ENCODE results near the gene CACNA1H. TPM values are rescaled to one million over a fixed set of nuclear protein-coding genes. Genes with fewer than 3 reads are reported as not detected.

Gene CACNA1H
- total RNA-seq, 1 experiment from 2014 or later, result 31.1 TPM

DNA sequence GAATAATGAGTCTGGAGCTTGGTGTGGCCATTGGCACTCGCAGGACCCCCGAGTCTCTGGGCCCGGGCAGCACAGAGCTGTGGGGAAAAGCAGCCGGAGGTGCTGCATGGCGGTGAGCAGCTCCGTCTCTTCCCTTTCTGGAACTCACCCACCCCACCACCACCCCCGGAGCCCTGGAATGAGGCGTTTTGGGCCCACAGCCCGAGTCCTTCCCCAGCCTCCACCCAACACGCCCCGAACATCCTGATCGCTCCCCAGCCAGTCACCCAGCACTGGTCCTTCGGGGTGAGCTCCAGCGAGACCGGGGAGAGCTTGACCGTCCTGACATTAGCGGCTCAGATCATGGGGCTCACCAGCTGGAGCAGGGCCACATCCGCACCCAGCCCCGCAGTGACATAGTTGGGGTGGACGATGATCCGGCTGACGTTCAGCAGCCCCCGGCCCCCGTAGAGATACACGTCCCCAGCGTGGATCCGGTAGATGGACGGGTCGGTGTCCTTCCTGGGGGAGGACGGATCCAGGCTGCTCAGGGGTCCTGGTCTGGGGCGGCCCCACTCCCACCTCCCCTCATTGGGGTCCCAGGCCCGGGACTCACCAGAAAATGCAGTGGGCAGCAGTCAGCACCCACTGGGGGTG, 109.4 kb downstream of the CACNA1H start:
- Histone ChIP-seq H3K4me1 (ENCODE audit: control insufficient read depth, insufficient read depth, low read length) (no peaks in the 10 kb centered on the region; the same call in 1 of the 2 replicates), H3K27ac (ENCODE audit: low read length) (no peak overlapping the region), H3K9me3 (ENCODE audit: control insufficient read depth, insufficient read depth, low read depth, low read length) (no peaks in the 10 kb centered on the region), H3K27me3 (ENCODE audit: control insufficient read depth, insufficient read depth, low read length) (no peaks in the 10 kb centered on the region), H3K36me3 (ENCODE audit: control insufficient read depth, insufficient read depth, low read length) (no peaks in the 10 kb centered on the region), H3K4me3 (ENCODE audit: low read depth in 2 of 2, low read length in 2 of 2) (no peak overlapping the region)
- BruUV-seq (replicated peaks), result no TSS peak
- DNase-seq (ENCODE audit: low read depth, low spot score), result no peak
- ChIA-PET CTCF (no interaction called here), POLR2A (no interaction called here)
- no peak for TF ChIP-seq SIN3A (IDR thresholded peaks at IDR 0.05; ENCODE audit: borderline replicate concordance, insufficient read depth, low read depth, low read length)
- TF ChIP-seq, protein P1, sequence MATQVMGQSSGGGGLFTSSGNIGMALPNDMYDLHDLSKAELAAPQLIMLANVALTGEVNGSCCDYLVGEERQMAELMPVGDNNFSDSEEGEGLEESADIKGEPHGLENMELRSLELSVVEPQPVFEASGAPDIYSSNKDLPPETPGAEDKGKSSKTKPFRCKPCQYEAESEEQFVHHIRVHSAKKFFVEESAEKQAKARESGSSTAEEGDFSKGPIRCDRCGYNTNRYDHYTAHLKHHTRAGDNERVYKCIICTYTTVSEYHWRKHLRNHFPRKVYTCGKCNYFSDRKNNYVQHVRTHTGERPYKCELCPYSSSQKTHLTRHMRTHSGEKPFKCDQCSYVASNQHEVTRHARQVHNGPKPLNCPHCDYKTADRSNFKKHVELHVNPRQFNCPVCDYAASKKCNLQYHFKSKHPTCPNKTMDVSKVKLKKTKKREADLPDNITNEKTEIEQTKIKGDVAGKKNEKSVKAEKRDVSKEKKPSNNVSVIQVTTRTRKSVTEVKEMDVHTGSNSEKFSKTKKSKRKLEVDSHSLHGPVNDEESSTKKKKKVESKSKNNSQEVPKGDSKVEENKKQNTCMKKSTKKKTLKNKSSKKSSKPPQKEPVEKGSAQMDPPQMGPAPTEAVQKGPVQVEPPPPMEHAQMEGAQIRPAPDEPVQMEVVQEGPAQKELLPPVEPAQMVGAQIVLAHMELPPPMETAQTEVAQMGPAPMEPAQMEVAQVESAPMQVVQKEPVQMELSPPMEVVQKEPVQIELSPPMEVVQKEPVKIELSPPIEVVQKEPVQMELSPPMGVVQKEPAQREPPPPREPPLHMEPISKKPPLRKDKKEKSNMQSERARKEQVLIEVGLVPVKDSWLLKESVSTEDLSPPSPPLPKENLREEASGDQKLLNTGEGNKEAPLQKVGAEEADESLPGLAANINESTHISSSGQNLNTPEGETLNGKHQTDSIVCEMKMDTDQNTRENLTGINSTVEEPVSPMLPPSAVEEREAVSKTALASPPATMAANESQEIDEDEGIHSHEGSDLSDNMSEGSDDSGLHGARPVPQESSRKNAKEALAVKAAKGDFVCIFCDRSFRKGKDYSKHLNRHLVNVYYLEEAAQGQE (IDR thresholded peaks at IDR 0.05; ENCODE audit: insufficient read depth in 1 of 2, low read depth in 2 of 2, low read length in 1 of 2), result no peak
- TF ChIP-seq, protein P2, sequence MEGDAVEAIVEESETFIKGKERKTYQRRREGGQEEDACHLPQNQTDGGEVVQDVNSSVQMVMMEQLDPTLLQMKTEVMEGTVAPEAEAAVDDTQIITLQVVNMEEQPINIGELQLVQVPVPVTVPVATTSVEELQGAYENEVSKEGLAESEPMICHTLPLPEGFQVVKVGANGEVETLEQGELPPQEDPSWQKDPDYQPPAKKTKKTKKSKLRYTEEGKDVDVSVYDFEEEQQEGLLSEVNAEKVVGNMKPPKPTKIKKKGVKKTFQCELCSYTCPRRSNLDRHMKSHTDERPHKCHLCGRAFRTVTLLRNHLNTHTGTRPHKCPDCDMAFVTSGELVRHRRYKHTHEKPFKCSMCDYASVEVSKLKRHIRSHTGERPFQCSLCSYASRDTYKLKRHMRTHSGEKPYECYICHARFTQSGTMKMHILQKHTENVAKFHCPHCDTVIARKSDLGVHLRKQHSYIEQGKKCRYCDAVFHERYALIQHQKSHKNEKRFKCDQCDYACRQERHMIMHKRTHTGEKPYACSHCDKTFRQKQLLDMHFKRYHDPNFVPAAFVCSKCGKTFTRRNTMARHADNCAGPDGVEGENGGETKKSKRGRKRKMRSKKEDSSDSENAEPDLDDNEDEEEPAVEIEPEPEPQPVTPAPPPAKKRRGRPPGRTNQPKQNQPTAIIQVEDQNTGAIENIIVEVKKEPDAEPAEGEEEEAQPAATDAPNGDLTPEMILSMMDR (IDR thresholded peaks at IDR 0.05), result no peak
- TF ChIP-seq TCF7L2 (IDR thresholded peaks at IDR 0.05; ENCODE audit: low read depth, low read length), result no peak
- no peak for TF ChIP-seq POLR2AphosphoS5 (IDR thresholded peaks at IDR 0.05; ENCODE audit: low read depth, low read length)
- intact Hi-C loops (cut with micrococcal nuclease; ENCODE audit: unreplicated experiment), result no loop called here
- in situ Hi-C loops (cut with HindIII; ENCODE audit: low pct_unique_long_range_greater_than_20kb, low sequenced_read_pairs), result no loop called here
- no peak for ATAC-seq

DNA sequence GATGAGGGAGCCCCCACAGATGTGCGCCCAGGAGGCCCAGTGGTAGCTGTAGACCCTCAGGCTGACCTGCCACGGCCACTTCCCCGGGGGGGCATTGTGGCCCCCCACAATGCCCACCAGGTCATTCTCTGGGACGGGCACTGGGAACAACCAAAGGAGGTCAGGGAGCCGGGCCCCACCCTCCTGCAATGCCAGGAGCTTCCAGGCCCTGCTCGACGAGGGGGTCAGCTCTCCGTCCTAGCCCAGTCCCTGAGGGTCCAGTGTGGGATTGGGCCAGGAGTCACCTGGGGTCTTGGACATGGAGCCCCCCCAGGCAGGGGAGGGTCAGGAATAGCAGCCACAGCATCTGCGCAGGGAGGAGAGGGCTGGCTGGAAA, 109.9 kb downstream of the CACNA1H start:
- H3K27me3 ChIP-seq (ENCODE audit: control insufficient read depth, insufficient read depth, low read length), result no peaks in the 10 kb centered on the region
- no peaks in the 10 kb centered on the region for H3K36me3 ChIP-seq (ENCODE audit: control insufficient read depth, insufficient read depth, low read length)
- no peaks in the 10 kb centered on the region for H3K9me3 ChIP-seq (ENCODE audit: control insufficient read depth, insufficient read depth, low read depth, low read length)
- H3K4me1 ChIP-seq (ENCODE audit: control insufficient read depth, insufficient read depth, low read length), result no peaks in the 10 kb centered on the region; the same call in 1 of the 2 replicates
- no peak for DNase-seq (ENCODE audit: low read depth, low spot score)
- no TSS peak for BruUV-seq (replicated peaks)
- intact Hi-C loops (cut with micrococcal nuclease; ENCODE audit: unreplicated experiment), result no loop called here
- no peak for ATAC-seq
- H3K4me3 ChIP-seq (ENCODE audit: low read depth in 2 of 2, low read length in 2 of 2), result no peak overlapping the region
- in situ Hi-C loops (cut with HindIII; ENCODE audit: low pct_unique_long_range_greater_than_20kb, low sequenced_read_pairs), result no loop called here
- TF ChIP-seq, protein P2 (IDR thresholded peaks at IDR 0.05), result no peak
- TF ChIP-seq, protein P1 (IDR thresholded peaks at IDR 0.05; ENCODE audit: insufficient read depth in 1 of 2, low read depth in 2 of 2, low read length in 1 of 2), result no peak
- TF ChIP-seq POLR2AphosphoS5 (IDR thresholded peaks at IDR 0.05; ENCODE audit: low read depth, low read length), result no peak
- TF ChIP-seq SIN3A (IDR thresholded peaks at IDR 0.05; ENCODE audit: borderline replicate concordance, insufficient read depth, low read depth, low read length), result no peak
- ChIA-PET POLR2A (no interaction called here), CTCF (no interaction called here)
- no peak overlapping the region for H3K27ac ChIP-seq (ENCODE audit: low read length)
